AG04450 (cell line): ENCODE results near the gene RNF144B. TPM values are rescaled to one million over a fixed set of nuclear protein-coding genes. Genes with fewer than 3 reads are reported as not detected.

Experiments
- CTCF ChIA-PET: fragments of 300-600, 350-600 bp; formaldehyde crosslinking; extraction: SDS; loops from one replicate; lab custom pipeline; 2022; ENCODE audit warnings: antibody characterized with exemption, inconsistent platforms; lab: Charles Lee
- POLR2A ChIA-PET: fragments of 350-600 bp; formaldehyde crosslinking; extraction: SDS; loops from one replicate; lab custom pipeline; 2021; ENCODE audit warnings: antibody characterized with exemption, inconsistent platforms; lab: Yijun Ruan, JAX
- DNase-seq: peaks from one replicate; pipeline ENCODE4 v3.0.0-alpha.2; 2011; ENCODE audit warnings: low read depth, low spot score
- H3K27ac ChIP-seq: one replicate; pipeline ENCODE4 v1.5.1; 2012; ENCODE audit warnings: low read depth, low read length, control low read depth
- H3K27me3 ChIP-seq: one replicate; pipeline ENCODE4 v1.6.0; 2012; ENCODE audit warnings: low read length; ENCODE audit not compliant: control insufficient read depth, insufficient read depth
- H3K4me3 ChIP-seq: 2 replicates; pipeline ENCODE4 v1.5.1; 2011; ENCODE audit warnings: mild to moderate bottlenecking, low read depth, low read length, control low read depth
- H3K9me3 ChIP-seq: 2 replicates; pipeline ENCODE4 v1.5.1; 2012; ENCODE audit warnings: low read length; ENCODE audit not compliant: control insufficient read depth, insufficient read depth
- polyA plus RNA-seq: library from polyadenylated mRNA; depleted of rRNA; stranded (reverse); fragments of >200 nt; gene quantifications from 2 replicates; pipeline ENCODE4 v1.2.3, GENCODE V29; 2011
- TF ChIP-seq, protein P1 (sequence below): IDR thresholded peaks from 2 replicates; pipeline ENCODE4 v1.5.1; 2011; ENCODE audit warnings: low read depth, low read length, control low read depth, inconsistent platforms

The RNF144B gene
- polyA plus RNA-seq, 1 experiment = 0.25 TPM

DNA sequence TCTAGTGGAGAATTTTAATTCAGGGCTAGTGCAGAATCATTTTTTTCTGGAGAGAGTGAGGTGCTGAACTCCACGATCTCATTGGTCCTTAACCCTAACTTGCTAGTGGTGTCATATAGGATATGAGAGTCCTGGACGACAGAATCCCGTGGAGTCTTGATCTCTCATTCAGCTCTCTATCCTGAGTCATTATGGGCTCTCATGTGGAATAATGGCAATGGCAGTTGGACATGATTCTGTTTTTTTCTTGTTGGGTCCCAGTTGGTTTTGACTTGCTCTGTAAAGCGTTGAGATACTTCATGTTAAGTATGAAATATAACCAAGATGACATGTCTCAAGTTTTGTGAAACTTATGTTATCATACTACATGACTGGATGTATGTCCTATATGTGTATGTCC is 6.3 kb upstream of the RNF144B start:
- Histone ChIP-seq H3K4me3 (no peak overlapping the region), H3K27ac (no peak overlapping the region), H3K27me3 (peaks cover 3% of the 10 kb centered on the region), H3K9me3 (no peaks in the 10 kb centered on the region)
- POLR2A ChIA-PET = no interaction called here
- CTCF ChIA-PET = no interaction called here
- TF ChIP-seq, protein P1, sequence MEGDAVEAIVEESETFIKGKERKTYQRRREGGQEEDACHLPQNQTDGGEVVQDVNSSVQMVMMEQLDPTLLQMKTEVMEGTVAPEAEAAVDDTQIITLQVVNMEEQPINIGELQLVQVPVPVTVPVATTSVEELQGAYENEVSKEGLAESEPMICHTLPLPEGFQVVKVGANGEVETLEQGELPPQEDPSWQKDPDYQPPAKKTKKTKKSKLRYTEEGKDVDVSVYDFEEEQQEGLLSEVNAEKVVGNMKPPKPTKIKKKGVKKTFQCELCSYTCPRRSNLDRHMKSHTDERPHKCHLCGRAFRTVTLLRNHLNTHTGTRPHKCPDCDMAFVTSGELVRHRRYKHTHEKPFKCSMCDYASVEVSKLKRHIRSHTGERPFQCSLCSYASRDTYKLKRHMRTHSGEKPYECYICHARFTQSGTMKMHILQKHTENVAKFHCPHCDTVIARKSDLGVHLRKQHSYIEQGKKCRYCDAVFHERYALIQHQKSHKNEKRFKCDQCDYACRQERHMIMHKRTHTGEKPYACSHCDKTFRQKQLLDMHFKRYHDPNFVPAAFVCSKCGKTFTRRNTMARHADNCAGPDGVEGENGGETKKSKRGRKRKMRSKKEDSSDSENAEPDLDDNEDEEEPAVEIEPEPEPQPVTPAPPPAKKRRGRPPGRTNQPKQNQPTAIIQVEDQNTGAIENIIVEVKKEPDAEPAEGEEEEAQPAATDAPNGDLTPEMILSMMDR = no peak
- no peak for DNase-seq

DNA sequence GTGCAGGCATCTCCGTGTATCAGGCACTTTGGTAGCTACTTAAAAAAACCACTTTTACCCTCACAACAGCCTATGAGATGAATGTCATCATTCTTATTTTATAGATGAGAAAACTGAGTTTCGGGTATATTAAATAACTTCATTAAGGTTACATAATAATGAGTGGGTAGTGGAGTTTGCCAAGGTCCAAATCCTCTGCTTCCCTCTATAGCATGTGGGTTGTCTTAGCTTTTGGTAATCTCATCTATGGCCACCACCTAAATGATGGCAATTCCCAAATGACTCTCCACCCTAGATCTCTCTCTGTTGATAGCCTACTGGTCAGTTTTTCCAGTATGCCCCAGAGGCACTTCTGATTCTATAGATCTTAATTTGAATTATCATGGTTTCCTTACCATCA is 3.7 kb upstream of the RNF144B start:
- TF ChIP-seq, protein P1 = no peak
- POLR2A ChIA-PET = no interaction called here

DNA sequence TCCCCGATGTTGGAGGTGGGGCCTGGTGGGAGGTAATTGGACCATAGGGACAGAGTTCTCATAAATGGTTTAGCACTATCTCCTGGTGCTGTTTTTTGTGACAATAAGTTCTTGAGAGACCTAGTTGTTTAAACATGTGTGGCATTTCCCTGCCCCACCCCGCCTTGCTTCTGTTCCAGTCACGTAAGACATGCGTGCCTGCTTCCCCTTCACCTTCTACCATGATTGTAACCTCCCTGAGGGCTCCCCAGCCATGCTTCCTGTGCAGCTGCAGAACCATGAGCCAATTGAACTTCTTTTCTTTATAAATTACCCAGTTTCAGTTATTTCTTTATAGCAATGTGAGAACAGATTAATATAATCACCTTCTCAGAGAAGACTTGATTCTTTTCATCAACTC is 2.5 kb upstream of the RNF144B start:
- TF ChIP-seq, protein P1 = no peak
- H3K27ac ChIP-seq = no peak overlapping the region
- peaks cover 3% of the 10 kb centered on the region for H3K27me3 ChIP-seq
- ChIA-PET CTCF (no interaction called here), POLR2A (no interaction called here)
- H3K4me3 ChIP-seq = no peak overlapping the region
- DNase-seq = no peak
- no peaks in the 10 kb centered on the region; the same call in 1 of the 2 replicates for H3K9me3 ChIP-seq

More for the DNA sequence above, 3.7 kb upstream of the RNF144B start:
- CTCF ChIA-PET = no interaction called here
- Histone ChIP-seq H3K27me3 (peaks cover 3% of the 10 kb centered on the region), H3K9me3 (no peaks in the 10 kb centered on the region; the same call in 1 of the 2 replicates), H3K27ac (no peak overlapping the region), H3K4me3 (no peak overlapping the region)
- no peak for DNase-seq

DNA sequence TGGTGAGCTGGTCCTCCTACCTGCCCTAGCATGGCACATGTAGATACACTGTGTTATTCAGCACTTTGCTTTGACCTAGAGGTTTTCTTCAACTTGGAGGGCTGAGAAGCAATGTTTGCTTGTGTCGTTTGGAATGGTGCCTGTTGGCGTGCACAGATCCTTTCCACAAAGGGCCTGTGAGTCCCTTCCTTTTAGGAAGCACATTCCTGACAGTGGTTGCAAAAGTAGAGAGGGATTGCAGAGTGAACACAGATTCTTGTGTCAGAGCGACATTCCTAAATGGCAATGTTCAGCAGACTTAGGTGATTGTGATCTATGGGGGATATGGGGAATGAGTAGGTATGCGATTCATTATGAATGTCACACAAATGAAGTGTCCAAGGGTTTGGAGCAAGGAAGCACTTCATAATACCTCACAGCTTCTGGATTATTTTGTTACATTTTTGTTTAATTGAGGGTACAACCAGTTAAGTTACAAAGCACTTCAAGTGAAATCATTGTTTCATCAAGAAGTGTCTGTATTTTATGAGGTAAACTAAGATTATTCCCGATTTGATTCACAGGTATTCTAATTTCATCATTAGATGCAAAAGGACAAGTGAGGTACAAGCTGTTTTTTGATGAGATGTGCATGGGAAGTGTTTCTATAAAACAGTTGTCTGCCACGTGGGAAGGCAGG is 713 bp upstream of the RNF144B start:
- ChIA-PET POLR2A (interaction anchor here (0.6 kb wide), 1 partner anchor 82 kb away, joined by 6 read pairs; no protein-coding TSS in a partner anchor), CTCF (interaction anchor here (0.5 to 1.2 kb wide), 2 partner anchors 63 to 117 kb away, joined by 3 read pairs; no protein-coding TSS in a partner anchor)
- no peaks in the 10 kb centered on the region; the same call in 1 of the 2 replicates for H3K9me3 ChIP-seq
- H3K4me3 ChIP-seq = peak overlapping the region; percentile 62; the same call in 1 of the 2 replicates
- H3K27me3 ChIP-seq = no peaks in the 10 kb centered on the region
- no peak for DNase-seq
- no peak overlapping the region for H3K27ac ChIP-seq
- TF ChIP-seq, protein P1 = no peak

DNA sequence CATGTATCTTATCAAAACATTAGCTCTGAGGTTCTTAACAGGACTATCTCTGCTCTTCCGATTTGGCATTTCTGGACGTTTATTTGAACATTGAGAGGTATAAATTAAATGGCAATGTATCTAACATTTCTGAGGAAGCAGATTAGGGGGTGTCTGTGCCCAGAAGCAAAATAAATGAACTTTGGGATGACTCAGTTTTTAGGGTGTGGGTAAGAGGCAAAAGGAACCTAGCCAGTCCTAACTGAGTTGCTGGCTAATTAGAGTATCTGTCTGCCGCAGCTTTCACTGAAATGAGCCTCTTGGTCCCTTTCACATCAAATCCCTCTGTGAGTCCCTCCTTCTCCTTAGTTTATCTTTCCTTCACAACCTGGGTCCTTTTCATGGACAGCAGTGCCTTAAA is 1.1 kb downstream of the RNF144B start:
- CTCF ChIA-PET = no interaction called here
- POLR2A ChIA-PET = no interaction called here
- TF ChIP-seq, protein P1 = no peak
- no peak for DNase-seq
- Histone ChIP-seq H3K27me3 (no peaks in the 10 kb centered on the region), H3K4me3 (peak overlapping the region; percentile 17; the same call in 1 of the 2 replicates), H3K27ac (no peak overlapping the region), H3K9me3 (no peaks in the 10 kb centered on the region; the same call in 1 of the 2 replicates)
